NCI-H128 (cell line): ENCODE data around the gene DIP2C.
"Not testable (repeated sequence)": the region's sequence is repeated elsewhere in the genome, so short reads cannot be mapped to it uniquely, and the experiment has no call there.

Source experiments
- DNase-seq: peaks from one replicate; lab custom pipeline; 2025; ENCODE audit not compliant: unreplicated experiment; lab: John Stamatoyannopoulos, UW

Gene DIP2C

DNA sequence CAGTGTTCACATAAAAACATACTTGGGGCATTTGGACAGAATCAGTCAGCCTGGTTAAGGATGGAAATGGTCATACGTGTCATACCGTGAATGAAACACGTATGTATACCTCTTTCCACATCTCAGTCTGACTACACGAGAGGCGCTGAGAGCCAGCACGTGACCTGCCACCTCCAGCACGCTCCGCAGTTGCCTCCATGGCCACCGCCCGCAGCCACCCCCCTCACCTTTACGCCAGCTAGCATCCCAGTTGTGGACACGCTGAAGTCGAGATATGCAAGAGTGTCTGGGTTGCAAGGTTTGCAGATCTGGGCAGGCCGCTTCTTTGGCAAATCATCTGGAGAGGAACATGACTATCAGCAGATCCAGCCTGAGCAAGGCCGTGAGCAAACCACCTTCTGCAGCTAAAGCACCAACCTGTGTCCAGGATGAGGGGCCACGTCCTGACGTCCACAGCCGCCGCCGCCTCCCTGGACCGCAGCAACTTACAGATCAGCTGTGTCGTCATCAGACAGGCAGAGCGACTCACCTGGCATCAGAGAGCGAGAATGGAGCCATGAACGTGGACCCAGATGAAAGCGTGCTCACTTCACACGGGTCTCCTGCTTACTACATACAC is 344.8 kb downstream of the DIP2C start:
- no peak for DNase-seq

DNA sequence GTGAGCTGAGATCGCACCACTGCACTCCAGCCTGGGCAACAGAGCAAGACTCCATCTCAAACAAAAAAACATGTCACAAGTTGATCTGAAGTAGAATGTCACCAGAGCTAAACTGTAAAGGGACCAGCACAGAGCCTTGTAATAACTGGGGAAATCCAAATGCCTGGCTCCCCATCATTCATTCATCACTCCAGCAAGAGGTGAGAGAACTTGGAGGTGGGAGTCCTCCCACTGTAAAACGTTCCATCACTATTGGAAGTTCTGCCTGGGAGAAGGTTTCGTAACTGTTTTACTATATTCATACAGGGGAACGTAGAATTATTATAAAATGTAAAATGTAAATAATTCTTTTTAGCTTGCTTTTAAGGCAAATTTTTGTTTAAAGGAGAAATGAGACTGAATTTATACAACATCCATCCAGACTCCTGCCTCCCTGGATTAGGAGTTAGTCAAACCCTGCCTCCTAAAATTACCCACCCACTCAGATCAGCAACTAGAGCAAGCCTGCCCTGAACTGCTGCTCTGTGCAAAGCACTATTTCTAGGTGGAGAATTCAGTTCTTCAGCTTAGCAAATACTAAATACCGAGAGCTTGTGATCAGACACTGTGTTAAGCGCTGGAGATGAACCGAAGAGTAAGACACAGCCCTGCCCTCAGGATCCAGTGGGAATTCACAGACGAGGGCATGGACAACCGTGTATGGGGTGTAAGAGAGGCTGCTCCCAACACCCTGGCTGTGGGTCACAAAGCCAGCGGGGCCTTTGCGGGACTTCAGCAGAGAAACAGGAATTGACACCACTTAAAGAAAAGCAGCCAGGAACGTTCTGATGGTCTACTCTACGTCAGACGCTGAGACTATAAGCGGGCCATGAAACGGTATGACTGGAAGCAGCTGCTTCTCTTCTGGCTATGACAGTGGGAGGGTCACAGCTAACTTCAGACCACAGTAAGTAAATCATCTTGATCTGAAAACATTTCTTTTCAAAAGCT is 345.9 kb downstream of the DIP2C start:
- DNase-seq: no peak

DNA sequence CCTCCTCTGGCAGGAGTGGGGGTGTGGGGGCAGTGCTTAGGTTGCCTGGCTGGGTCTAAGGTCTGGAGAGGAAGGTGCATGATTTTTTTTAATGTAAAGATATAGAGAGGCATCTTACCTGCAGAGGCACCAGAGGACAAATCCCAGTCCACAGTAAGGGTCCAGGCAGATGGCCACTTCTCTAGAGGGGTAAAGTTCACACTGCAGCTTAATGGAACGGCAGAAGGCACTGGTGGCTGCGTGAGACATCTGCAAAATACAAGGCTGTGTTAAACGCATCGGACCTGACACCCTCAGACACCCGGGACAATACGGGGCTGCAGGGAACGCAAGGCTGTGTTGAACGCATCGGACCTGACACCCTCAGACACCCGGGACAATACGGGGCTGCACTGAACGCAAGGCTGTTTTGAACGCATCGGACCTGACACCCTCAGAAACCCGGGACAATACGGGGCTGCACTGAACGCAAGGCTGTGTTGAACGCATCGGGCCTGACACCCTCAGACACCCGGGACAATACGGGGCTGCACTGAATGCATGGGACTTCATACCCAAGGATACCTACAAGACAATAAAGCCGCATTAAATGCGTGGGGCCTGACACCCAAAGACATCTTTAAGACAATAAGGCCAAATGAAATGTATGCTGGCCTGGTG is 348.3 kb downstream of the DIP2C start:
- no peak for DNase-seq

DNA sequence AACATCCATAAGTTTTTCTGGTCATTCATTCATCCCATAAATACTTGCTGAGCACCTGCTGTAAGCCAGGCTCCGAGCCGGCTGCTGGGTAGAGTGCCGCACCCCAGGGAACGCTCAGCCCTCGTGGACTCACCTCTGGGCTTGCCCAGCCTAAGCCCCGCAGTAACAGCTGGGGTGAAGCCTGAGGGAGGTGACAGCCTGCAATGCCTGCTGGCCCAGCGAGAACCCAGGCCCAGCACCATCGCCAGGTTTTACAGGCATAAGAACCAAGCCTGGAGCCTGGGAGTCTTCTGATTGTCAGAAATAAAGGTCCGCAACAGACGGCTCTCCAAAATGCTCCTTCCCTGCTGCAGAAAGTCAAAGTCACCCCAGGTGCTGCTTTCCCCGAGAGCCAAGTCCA is 348.8 kb downstream of the DIP2C start:
- DNase-seq: no peak

DNA sequence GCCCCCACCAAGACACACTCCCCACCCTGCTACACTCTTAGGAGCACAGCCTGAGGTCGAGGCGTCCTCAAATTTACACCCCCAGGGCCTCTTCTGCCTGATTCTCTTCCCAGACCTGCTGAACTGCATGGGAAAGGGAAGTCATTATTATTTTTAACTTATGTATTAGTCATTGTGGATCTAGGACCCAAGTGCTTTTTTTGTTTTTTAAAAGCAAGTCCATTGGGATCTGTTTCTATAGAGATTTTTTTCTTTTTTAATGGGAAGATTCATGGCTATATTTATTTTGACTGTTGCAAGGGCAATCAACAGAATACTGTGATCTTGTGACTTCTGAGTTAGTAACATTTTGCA is 350.5 kb downstream of the DIP2C start:
- DNase-seq: no peak

DNA sequence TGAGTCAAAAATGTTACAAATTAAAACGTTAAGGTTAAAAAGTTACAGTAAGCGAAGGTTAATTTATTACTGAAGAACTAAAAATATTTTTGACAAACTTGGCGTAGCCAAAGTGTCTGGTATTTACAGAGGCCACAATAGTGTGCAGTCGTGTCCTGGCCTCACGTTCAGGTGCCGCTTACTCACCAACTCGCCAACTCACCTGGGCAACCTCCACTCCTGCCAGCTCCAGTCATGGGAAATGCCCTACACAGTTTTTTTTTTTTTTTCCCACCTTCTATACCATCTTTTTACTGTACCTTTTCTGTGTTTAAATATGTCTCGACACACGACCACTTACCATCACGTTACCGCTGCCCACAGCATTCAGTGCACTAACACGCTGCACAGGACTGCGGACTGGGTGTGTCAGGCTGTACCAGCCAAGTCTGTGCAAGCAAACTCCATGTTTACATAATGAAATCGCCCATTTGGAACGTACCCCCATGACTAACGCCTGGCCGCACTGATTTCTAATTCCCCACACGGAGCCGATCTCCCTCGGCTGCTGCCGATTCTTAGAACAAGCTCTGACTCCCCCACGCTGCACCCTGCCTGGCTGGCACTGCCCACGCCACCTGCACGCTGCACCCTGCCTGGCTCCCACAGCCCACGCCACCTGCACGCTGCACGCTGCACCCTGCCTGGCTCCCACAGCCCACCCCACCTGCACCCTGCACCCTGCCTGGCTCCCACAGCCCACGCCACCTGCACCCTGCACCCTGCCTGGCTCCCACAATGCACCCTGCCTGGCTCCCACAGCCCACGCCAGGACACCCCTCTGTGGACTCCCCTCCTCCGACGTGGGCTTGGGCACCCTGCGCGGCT is 351.1 kb downstream of the DIP2C start:
- no peak for DNase-seq

DNA sequence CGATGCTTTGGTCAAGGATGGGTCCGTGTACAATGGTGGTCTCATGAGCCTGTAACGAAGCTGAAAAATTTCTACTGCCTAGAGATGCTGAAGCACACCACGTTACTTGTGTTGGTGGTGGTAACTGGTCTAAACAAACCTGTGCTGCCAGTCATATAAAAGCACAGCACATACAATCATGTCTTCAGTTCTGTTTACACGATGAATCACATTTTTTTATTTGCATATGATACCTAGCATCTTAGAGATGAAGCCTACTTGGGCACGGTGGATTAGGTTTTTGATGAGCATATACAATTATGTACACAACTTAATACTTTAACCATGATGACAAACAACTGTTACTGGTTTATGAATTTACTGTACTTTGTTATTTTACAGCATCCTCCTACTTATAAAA is 353.2 kb downstream of the DIP2C start:
- DNase-seq: no peak

DNA sequence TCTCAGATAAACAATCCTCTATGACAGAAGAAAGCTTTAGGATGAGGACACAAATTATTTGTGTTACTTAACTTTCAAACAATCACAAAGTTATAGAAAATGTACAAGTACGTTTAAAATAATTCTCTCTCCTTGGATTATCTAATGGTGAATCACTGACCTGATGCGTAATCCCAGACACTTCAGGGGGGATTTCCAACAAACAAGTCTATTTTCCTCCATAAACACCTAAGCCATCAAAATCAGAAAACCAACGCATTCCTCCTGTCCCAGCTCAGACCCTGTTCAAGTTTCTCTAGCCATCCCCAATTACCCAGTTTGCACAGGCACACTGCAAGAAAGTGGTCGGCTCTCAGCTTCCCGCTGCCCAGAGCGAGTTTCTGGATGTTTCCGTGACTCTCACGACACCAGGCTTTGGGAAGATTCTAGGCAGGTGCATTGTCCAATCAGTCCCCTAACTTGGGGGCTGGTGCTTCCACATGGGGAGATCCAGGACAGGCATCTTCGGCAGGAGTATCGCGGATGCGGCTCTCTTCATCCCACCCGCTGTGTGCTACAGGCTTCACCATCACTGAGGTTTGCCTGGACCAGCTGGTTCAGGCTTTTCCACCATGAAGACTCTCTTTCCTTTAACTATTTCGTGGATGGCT is 354.2 kb downstream of the DIP2C start:
- DNase-seq: no peak

DNA sequence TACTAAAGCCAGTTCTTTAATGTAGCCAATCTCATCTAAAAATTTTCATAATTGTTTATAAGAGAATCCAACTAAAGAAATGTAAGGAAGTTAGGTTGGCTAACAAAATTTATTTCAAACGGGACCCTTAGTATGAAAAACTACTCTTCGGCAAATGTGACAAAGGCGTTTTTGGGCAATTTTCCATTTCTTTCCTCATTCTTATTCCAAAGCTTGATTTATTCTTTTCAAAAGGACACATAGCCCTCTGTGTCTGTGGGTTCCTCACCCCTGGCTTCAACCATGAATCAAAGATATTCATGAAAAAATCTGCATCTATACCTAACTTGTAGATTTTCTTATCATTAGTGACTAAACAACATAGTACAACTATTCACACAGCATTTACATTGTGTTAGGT is 358.3 kb downstream of the DIP2C start:
- DNase-seq: no peak

DNA sequence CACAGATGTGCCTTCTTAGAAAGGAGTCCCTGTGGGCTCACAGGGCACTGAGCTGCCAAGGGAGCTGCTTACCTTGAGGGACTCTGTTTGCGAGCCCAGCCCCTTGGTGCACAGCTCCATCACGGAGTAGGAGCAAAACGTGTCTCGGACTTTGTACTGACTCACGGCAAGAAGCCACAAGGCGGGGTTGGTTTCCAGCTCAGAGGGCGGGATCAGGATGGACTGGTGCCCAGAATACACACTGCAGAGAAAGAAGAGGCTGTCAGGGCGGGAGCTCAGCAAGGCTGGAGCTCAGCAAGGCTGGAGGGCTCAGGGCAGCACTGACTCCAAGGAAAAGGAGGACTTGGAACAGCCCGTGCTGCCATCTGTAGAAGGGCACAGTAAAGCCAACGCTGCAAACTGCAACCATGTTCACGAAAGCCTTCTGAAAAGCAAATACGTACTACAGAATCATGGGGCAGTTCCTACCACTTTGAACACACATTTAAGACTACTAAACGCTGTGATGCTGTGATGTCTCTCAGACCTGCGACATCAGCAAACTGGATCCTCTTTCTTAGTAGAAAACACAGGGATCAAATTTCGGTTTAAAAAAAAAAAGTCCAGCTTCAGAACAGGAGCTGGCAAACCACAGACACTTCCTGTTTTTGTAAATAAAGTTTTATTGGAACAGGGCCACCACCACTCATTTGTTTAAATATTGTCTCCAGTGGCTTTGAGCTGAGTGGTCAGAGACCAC is 359.9 kb downstream of the DIP2C start:
- no peak for DNase-seq

DNA sequence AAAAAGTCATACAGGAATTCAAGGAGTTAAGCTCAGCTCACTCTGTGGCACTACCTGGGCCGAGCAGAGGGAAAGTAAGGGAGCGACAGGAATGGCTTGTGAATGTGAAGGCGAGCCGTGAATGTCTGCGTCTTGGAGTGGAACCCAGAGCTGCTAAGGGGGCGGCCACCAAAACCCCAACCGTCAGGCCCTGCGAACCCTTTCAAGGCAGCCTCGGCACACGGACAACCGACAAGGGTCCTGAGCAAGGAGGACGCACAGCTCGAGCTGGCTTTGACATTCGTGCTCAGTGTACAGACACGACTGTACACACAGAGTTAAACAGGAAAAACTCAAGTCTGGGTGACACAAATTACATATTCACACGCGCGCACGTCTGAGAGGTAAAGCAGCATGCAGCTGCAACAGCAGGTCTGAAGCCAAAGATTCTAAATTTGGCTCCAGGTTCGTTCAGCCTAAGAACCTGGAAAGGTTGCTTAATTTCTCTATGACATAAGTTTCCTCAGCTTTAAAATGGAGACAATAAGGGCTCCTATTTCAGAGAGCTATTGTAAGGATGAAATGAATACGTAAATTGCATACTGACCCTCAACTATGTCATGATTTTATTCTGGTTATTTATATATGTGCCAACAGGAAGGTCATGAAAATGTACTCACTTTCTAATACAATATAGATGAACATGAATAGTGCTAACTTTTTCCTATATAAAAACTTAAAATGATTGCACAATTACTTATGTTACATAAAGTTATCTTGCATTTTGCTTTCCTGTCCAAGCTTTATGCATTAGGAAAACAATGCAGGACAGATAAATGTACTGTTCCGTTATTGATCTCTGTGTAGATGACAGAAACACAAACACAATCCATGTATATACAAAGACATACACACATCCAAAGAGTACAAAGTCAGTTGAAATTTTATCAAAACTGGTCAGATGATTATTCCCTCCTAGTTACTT is 361.3 kb downstream of the DIP2C start:
- DNase-seq: no peak

DNA sequence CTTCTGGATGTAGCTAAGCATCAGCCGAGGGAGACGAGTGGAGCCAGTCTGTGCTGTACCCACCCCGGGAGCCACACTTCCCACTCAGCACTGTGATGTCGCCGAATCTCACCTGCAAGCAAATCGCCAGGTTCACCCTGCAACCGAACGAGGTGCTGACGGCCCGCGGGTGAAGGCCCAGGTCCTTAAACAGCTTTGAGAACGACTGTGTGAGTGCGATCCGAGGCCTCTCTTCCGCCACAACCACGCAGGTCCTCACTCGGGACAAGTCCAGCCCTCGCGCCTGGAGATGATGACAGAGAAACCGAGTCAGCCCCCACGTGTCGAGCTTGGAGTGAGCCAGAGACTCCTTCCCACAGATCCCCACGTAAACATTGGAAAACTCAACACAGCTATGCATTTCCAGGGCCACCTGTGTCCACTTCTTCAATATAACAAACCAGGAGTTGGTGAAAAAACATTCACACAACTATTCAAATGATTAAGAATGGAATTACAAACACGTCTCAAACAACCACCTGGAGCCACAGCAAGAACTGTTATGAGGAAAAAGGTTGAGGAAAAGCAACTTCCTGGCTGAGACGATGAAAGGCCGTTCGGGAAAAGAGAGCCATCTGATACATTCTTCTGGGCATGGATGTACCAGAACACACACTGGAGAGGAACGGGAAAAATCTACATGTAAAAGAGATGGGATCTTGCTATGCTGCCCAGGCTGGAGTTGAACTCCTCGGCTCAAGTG is 362.4 kb downstream of the DIP2C start:
- no peak for DNase-seq

DNA sequence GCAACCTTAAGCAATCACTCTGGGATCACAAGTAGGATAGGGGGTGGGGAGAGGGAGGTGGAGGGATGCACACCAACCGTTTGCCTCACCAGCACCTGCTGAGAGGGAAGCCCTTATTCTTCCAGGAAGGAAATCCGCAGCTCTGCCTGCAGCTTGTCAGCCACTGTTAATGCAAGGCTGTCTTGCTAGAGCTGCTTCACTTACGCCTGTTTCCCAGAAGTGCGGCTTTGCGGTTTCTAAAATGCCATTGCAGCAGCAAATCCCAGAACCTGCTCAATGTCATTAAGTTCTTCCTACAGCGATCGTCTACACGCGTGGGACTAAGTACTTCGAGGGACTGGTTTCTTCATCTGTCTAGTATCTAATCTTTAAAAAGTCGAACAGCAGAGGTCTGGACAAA is 363.1 kb downstream of the DIP2C start:
- DNase-seq: no peak

DNA sequence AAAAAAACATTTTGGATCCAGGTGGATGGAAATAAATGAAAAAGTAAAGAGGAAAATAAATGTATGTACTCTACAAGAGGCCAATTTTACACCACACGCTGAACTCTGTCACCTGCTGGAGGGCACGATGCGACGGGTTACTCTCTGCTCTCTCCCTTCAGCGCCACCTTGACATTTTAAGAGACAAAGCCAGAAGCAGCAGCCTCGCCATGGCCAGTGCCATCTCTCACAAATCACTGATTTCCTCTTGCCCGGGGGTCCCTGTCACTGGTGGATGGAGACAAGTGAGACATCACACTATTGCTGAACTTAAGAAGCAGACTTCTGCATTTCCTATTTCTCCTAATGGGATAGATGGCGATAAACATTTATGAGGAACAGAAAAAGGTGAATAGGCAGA is 364.2 kb downstream of the DIP2C start:
- DNase-seq: no peak

DNA sequence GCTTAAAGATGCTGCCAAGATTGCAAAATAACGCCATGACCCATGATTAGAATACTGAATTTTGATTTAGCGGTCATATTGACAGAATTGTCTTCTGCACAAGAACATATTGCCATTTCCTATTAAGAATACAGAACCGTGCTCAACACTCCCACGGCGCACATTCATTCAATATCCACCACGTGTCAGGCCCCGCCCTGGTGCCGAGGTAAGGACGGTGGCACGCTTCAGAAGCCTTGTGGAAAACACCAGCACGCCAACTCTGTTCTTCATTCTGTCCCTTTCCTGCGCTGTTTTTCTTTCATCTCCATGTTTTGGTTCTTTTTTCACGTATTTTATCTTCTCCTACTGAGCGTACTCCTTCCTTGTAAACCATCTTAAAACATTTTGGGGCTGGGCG is 364.9 kb downstream of the DIP2C start:
- no peak for DNase-seq

DNA sequence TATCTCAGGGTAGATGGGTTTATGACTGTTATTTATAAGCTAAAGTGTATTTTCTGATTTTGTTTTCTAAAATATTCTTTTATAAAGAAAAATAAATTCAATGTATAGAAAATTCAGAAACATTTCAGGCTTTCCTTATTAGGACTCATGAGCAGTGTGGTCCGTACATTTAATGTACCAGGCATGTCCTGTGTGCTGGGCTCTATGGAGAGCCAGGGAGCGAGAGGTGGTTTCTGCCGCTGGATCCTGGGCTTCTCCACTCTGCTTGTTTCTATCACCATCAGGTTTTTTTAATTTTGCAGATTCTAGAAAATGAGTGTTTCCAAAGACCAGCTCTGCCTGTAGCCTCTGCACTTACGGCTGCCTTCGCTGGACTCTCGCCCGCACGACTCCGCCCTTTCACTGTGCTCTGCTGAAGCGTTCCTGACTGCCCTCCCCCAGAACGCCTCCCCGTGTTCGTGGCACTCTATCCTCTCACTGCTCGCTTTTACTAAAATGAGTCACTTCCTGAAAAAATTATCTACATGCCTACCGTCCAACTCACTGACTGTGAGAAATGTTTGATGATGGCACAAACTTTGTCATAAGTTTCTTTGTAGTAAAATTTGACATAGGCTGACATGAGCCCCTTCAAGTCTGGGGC is 365.7 kb downstream of the DIP2C start:
- DNase-seq: no peak

DNA sequence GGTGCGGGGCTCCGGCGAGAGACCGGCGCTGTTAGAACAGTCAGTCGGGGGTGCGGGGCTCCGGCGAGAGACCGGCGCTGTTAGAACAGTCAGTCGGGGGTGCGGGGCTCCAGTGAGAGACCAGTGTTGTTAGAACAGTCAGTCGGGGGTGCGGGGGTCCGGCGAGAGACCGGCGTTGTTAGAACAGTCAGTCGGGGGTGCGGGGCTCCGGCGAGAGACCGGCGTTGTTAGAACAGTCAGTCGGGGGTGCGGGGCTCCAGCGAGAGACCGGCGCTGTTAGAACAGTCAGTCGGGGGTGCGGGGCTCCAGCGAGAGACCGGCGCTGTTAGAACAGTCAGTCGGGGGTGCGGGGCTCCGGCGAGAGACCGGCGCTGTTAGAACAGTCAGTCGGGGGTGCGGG is 366.4 kb downstream of the DIP2C start:
- not testable (repeated sequence) for DNase-seq

DNA sequence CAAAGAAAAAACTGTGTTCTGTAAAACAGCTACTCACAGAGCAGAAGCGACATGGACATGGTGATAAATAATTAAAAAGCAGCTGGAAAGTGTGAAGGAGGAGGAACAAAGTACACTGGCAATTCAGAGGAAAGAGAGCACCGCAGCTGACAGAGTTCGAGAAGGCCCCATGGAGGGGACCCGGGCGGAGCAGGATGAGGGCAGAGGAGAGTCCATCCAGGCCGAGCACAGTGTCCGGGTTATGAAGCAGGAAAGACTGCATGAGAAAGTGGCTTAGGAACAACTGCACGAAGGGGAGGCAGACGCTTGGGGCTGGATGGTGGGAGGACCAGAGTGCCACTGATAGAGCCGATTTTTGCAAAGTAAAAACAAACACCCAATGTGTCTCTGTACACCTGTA is 368.7 kb downstream of the DIP2C start:
- no peak for DNase-seq
